Panc1 (cell line): ENCODE results near the gene LIN7C. TPM values are rescaled to one million over a fixed set of nuclear protein-coding genes. Genes with fewer than 3 reads are reported as not detected.

Experiments
- ATAC-seq: fragments of 200-7000 bp; cut with Tn5 transposase; 2 replicates; pipeline ENCODE4 v1.9.1; 2020; ENCODE audit warnings: mild to moderate bottlenecking, moderate library complexity
- BruUV-seq: library from RNA; stranded (reverse); fragments of 400-500 nt; replicated peaks from 2 replicates; lab custom pipeline; 2021; lab: Mats Ljungman, UMichigan
- CTCF ChIA-PET: fragments of 300-600 bp; sonication (Branson Sonifier 250); formaldehyde crosslinking; loops from one replicate; lab custom pipeline; 2022; ENCODE audit warnings: antibody characterized with exemption; lab: Charles Lee
- POLR2A ChIA-PET: fragments of 300-600 bp; sonication (Branson Sonifier 250); formaldehyde crosslinking; loops from one replicate; lab custom pipeline; 2022; ENCODE audit warnings: antibody characterized with exemption; lab: Charles Lee
- DNase-seq: peaks from one replicate; pipeline ENCODE4 v3.0.0-alpha.2; 2010; ENCODE audit warnings: low read depth, low spot score
- H3K27ac ChIP-seq: 2 replicates; pipeline ENCODE4 v1.5.1; 2011; ENCODE audit warnings: mild to moderate bottlenecking, low read length, inconsistent platforms
- H3K27me3 ChIP-seq: fragments of 200-500 bp; sonication (Bioruptor generic); 2 replicates; pipeline ENCODE4 v1.6.0; 2014; ENCODE audit warnings: low read length, inconsistent platforms; ENCODE audit not compliant: control insufficient read depth, insufficient read depth
- H3K36me3 ChIP-seq: fragments of 200-500 bp; sonication (Bioruptor generic); 2 replicates; pipeline ENCODE4 v1.5.1; 2014; ENCODE audit warnings: inconsistent platforms, mild to moderate bottlenecking, low read length, moderate library complexity; ENCODE audit not compliant: control insufficient read depth, insufficient read depth
- H3K4me1 ChIP-seq: 2 replicates; pipeline ENCODE4 v1.5.1; 2011; ENCODE audit warnings: inconsistent platforms, mild to moderate bottlenecking, low read length, moderate library complexity; ENCODE audit not compliant: control insufficient read depth, insufficient read depth
- H3K4me3 ChIP-seq, 2 experiments: 2 replicates each; pipeline ENCODE4 v1.5.1; 2011 to 2012; ENCODE audit warnings: low read depth in 2 of 2, low read length in 2 of 2, mild to moderate bottlenecking in 2 of 2, inconsistent platforms in 1 of 2, moderate library complexity in 1 of 2
- H3K9me3 ChIP-seq: fragments of 200-500 bp; sonication (Bioruptor generic); 2 replicates; pipeline ENCODE4 v1.5.1; 2014; ENCODE audit warnings: low read depth, mild to moderate bottlenecking, inconsistent platforms, low read length, moderate library complexity; ENCODE audit not compliant: control insufficient read depth, insufficient read depth
- CTCF ChIP-seq: fragments of 450-650 bp; IDR thresholded peaks from 2 replicates; pipeline ENCODE4 v1.5.1; 2017; ENCODE audit warnings: mild to moderate bottlenecking
- POLR2AphosphoS5 ChIP-seq: IDR thresholded peaks from 2 replicates; pipeline ENCODE4 v1.6.1; 2012; ENCODE audit warnings: mild to moderate bottlenecking, low read depth, low read length, moderate library complexity
- SIN3A ChIP-seq: IDR thresholded peaks from 2 replicates; pipeline ENCODE4 v1.6.1; 2012; ENCODE audit warnings: low read depth, mild to moderate bottlenecking, low read length, moderate library complexity, borderline replicate concordance; ENCODE audit not compliant: insufficient read depth
- TCF7L2 ChIP-seq: IDR thresholded peaks from 2 replicates; pipeline ENCODE4 v1.6.1; 2011; ENCODE audit warnings: mild to moderate bottlenecking, low read depth, low read length, inconsistent platforms
- in situ Hi-C: cut with HindIII; loops from 2 replicates; pipeline ENCODE4 v1.10.0; 2016; ENCODE audit warnings: low sequenced_read_pairs, low pct_unique_long_range_greater_than_20kb
- intact Hi-C: fragments of 100-400 bp; cut with micrococcal nuclease; formaldehyde crosslinking; loops from one replicate; pipeline ENCODE4 v1.10.0; 2022; ENCODE audit not compliant: unreplicated experiment
- total RNA-seq: library from RNA; stranded (reverse); gene quantifications from one replicate; pipeline ENCODE4 v1.2.1, GENCODE V29; 2021; ENCODE audit not compliant: unreplicated experiment
- TF ChIP-seq, protein P1 (sequence below), 2 experiments: IDR thresholded peaks; 2 replicates each; pipeline ENCODE4 v1.6.1; 2011 to 2012; ENCODE audit warnings: low read depth in 2 of 2, control low read depth in 1 of 2, low read length in 1 of 2, mild to moderate bottlenecking in 1 of 2, moderate library complexity in 1 of 2; ENCODE audit not compliant: insufficient read depth in 1 of 2

The LIN7C gene
- total RNA-seq, 1 experiment from 2014 or later: 44.2 TPM

- Histone ChIP-seq H3K27ac (peak overlapping the region; percentile 79), H3K27me3 (no peaks in the 10 kb centered on the region), H3K9me3 (no peaks in the 10 kb centered on the region), H3K4me1 (peaks cover 53% of the 10 kb centered on the region), H3K4me3 (peak overlapping the region in 1 of 2 experiments; percentile 71; a peak in 2 of 4 replicates), H3K36me3 (no peaks in the 10 kb centered on the region)
- intact Hi-C loops (no loop called here), in situ Hi-C loops (no loop called here)
- CTCF ChIA-PET: no interaction called here
- POLR2A ChIA-PET: interaction anchor here (0.7 kb wide), 1 partner anchor 1115 kb away, joined by 5 read pairs; no protein-coding TSS in a partner anchor
- TF ChIP-seq, protein P1, sequence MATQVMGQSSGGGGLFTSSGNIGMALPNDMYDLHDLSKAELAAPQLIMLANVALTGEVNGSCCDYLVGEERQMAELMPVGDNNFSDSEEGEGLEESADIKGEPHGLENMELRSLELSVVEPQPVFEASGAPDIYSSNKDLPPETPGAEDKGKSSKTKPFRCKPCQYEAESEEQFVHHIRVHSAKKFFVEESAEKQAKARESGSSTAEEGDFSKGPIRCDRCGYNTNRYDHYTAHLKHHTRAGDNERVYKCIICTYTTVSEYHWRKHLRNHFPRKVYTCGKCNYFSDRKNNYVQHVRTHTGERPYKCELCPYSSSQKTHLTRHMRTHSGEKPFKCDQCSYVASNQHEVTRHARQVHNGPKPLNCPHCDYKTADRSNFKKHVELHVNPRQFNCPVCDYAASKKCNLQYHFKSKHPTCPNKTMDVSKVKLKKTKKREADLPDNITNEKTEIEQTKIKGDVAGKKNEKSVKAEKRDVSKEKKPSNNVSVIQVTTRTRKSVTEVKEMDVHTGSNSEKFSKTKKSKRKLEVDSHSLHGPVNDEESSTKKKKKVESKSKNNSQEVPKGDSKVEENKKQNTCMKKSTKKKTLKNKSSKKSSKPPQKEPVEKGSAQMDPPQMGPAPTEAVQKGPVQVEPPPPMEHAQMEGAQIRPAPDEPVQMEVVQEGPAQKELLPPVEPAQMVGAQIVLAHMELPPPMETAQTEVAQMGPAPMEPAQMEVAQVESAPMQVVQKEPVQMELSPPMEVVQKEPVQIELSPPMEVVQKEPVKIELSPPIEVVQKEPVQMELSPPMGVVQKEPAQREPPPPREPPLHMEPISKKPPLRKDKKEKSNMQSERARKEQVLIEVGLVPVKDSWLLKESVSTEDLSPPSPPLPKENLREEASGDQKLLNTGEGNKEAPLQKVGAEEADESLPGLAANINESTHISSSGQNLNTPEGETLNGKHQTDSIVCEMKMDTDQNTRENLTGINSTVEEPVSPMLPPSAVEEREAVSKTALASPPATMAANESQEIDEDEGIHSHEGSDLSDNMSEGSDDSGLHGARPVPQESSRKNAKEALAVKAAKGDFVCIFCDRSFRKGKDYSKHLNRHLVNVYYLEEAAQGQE (IDR thresholded peaks at IDR 0.05; ENCODE audit: insufficient read depth in 1 of 2, low read depth in 2 of 2, low read length in 1 of 2): no peak
- TF ChIP-seq TCF7L2 (no peak), CTCF (no peak), POLR2AphosphoS5 (no peak), SIN3A (no peak)
- DNase-seq (no peak), ATAC-seq (no peak)
- BruUV-seq: no TSS peak
Measured at GRCh38 chr11:27467181-27467913, 39.2 kb downstream of the LIN7C start.

DNA sequence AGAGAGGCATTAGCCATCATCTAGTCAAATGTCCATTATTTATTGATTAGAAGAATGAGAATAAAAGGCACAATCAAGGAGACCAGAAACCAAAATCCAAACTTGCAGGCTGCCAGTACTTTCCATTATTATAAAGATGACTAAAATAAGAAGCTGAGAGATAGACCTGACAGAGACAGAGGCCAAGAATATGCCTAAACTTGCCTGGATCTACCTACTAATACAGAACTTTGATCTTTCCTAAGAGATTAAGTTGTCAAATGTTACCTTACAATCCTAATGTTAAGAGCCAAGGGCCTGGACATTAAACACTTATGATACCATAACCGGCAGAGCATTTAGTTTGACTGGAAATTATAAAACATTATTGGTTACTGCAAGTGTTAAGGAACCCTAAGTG is 40.2 kb downstream of the LIN7C start:
- BruUV-seq: TSS peak; percentile 2
- Histone ChIP-seq H3K27me3 (no peaks in the 10 kb centered on the region), H3K9me3 (no peaks in the 10 kb centered on the region), H3K4me1 (peaks cover 55% of the 10 kb centered on the region), H3K27ac (peak overlapping the region; percentile 79), H3K36me3 (no peaks in the 10 kb centered on the region), H3K4me3 (no peak overlapping the region)
- POLR2A ChIA-PET: no interaction called here
- ATAC-seq (no peak), DNase-seq (no peak)
- TF ChIP-seq SIN3A: no peak
- no peak for TF ChIP-seq POLR2AphosphoS5
- TF ChIP-seq CTCF: no peak
- TF ChIP-seq, protein P1 (IDR thresholded peaks at IDR 0.05; ENCODE audit: insufficient read depth in 1 of 2, low read depth in 2 of 2, low read length in 1 of 2): no peak
- TF ChIP-seq TCF7L2: no peak
- in situ Hi-C loops: no loop called here
- intact Hi-C loops: no loop called here
- CTCF ChIA-PET: no interaction called here
